ENCODE results near the gene NME2.
A peak's percentile ranks its signal among the peaks of the same experiment; 100 is the strongest.

GRCh38 chr17:51153210-51154072 lies 12.8 kb upstream of the NME2 start, which contains the start of gene NME1:
- peak in 1 of 2 donors; percentile 48 for TF ChIP-seq POLR2A (IDR thresholded peaks at IDR 0.05)
- TF ChIP-seq, protein P1, sequence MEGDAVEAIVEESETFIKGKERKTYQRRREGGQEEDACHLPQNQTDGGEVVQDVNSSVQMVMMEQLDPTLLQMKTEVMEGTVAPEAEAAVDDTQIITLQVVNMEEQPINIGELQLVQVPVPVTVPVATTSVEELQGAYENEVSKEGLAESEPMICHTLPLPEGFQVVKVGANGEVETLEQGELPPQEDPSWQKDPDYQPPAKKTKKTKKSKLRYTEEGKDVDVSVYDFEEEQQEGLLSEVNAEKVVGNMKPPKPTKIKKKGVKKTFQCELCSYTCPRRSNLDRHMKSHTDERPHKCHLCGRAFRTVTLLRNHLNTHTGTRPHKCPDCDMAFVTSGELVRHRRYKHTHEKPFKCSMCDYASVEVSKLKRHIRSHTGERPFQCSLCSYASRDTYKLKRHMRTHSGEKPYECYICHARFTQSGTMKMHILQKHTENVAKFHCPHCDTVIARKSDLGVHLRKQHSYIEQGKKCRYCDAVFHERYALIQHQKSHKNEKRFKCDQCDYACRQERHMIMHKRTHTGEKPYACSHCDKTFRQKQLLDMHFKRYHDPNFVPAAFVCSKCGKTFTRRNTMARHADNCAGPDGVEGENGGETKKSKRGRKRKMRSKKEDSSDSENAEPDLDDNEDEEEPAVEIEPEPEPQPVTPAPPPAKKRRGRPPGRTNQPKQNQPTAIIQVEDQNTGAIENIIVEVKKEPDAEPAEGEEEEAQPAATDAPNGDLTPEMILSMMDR (IDR thresholded peaks at IDR 0.05) = peak; percentile 39 to 94 (median 78)
